Nucleus accumbens (tissue), 56 donors: Measurements from ENCODE around the gene HOMER3.
"Not testable (repeated sequence)": the region's sequence is repeated elsewhere in the genome, so short reads cannot be mapped to it uniquely, and the experiment has no call there.

Experiments
- DNase-seq, 56 donors: peaks; one replicate each; lab custom pipeline; 2025; lab: John Stamatoyannopoulos, UW

Gene HOMER3

GRCh38 chr19:18904334-18905057 is 36.5 kb downstream of the HOMER3 start:
- peak in 50 of 56 donors; percentile 14 to 88 (median 58) for DNase-seq

- DNase-seq, result no peak
Measured at GRCh38 chr19:18903156-18904037, 37.6 kb downstream of the HOMER3 start.

GRCh38 chr19:18902519-18902918 is 38.5 kb downstream of the HOMER3 start:
- DNase-seq, result not testable (repeated sequence)

GRCh38 chr19:18901491-18901890 is 39.5 kb downstream of the HOMER3 start:
- no peak for DNase-seq

- DNase-seq, result no peak
Measured at GRCh38 chr19:18900700-18901481, 40.1 kb downstream of the HOMER3 start.

GRCh38 chr19:18899624-18900560 is 41.1 kb downstream of the HOMER3 start:
- no peak for DNase-seq

- no peak for DNase-seq
Measured at GRCh38 chr19:18898607-18899408, 42.2 kb downstream of the HOMER3 start.

- peak in 2 of 56 donors; percentile 9 to 25 for DNase-seq
Measured at GRCh38 chr19:18898081-18898606, 42.9 kb downstream of the HOMER3 start.

GRCh38 chr19:18897094-18898029 is 43.7 kb downstream of the HOMER3 start:
- DNase-seq, result no peak

- peak in 41 of 56 donors; percentile 16 to 79 (median 41) for DNase-seq
Measured at GRCh38 chr19:18896421-18896841, 44.6 kb downstream of the HOMER3 start.

GRCh38 chr19:18895824-18896341 is 45.1 kb downstream of the HOMER3 start, which contains the start of gene CERS1:
Gene CERS1 (minus strand): TSS chr19:18896158. CDS start chr19:18896072, 86 bp downstream.
- peak in 38 of 56 donors; percentile 16 to 80 (median 41) for DNase-seq

GRCh38 chr19:18895038-18895823 is 45.8 kb downstream of the HOMER3 start:
- DNase-seq, result peak in 48 of 56 donors; percentile 23 to 96 (median 90)

GRCh38 chr19:18894254-18895037 is 46.6 kb downstream of the HOMER3 start:
- DNase-seq, result peak; percentile 62 to 97 (median 93)

GRCh38 chr19:18893587-18894253 is 47.3 kb downstream of the HOMER3 start:
- peak in 6 of 56 donors; percentile 20 to 67 (median 39) for DNase-seq
